ENCODE data around the gene SYNPO.

SYNPO gene

DNA sequence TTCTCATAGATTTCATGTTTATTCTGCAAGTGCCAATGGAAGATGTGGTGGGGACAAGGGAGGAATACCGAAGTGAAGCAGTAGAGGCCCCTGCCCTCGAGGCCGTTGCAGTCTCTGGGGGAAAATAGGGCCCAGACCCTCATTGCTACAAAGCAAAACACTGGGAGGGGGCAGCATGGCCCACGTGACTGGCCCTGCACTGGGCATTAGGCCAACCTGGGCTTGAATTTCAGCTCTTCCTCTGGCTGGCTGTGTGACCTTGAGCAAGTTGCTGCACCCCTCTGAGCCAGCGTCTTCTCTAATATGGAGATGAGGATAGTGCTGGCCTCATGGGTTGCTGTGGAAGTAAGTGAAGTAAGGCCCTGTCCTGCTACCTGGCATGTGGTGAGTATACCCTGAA lies 709 bp upstream of the SYNPO start:
- H3K4me3 ChIP-seq (ENCODE audit: control insufficient read depth, low read depth, low read length), result no peak overlapping the region
- TF ChIP-seq, protein P1, sequence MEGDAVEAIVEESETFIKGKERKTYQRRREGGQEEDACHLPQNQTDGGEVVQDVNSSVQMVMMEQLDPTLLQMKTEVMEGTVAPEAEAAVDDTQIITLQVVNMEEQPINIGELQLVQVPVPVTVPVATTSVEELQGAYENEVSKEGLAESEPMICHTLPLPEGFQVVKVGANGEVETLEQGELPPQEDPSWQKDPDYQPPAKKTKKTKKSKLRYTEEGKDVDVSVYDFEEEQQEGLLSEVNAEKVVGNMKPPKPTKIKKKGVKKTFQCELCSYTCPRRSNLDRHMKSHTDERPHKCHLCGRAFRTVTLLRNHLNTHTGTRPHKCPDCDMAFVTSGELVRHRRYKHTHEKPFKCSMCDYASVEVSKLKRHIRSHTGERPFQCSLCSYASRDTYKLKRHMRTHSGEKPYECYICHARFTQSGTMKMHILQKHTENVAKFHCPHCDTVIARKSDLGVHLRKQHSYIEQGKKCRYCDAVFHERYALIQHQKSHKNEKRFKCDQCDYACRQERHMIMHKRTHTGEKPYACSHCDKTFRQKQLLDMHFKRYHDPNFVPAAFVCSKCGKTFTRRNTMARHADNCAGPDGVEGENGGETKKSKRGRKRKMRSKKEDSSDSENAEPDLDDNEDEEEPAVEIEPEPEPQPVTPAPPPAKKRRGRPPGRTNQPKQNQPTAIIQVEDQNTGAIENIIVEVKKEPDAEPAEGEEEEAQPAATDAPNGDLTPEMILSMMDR (conservative IDR thresholded peaks at IDR 0.05; ENCODE audit: control insufficient read depth, insufficient read depth, low read depth, low read length), result no peak
- no peak for DNase-seq (ENCODE audit: low read depth)

DNA sequence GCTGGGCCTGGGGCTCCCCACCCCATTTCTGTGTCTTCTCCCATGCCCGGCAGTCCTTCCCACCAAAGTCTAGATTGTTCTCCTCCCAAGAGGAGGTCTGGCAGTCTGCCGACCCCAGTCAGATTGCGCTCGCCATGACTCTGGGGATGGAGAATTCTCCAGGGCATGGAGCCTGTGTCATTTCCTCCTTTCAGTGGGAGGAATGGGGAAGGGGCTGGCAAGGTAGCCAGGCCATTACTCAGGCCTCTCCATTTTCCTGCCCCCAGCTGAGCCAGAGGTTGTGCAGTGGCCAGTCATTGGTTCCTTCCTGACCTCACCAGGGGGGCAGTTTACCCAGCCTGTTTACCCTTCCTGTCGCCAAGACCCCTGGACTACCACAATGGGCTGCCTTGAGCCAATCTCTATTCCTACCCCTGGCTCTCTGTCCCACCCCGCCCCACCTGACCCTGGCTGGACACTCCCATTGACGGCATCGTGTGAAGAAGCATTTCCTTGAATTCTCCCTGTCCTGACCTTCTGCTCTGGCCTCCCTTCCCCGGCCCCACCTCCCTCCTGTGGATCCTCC lies 628 bp downstream of the SYNPO start:
- DNase-seq (ENCODE audit: low read depth), result peak; percentile 88
- TF ChIP-seq, protein P1 (conservative IDR thresholded peaks at IDR 0.05; ENCODE audit: control insufficient read depth, insufficient read depth, low read depth, low read length), result no peak
- peak overlapping the region; percentile 17 for H3K4me3 ChIP-seq (ENCODE audit: control insufficient read depth, low read depth, low read length)

DNA sequence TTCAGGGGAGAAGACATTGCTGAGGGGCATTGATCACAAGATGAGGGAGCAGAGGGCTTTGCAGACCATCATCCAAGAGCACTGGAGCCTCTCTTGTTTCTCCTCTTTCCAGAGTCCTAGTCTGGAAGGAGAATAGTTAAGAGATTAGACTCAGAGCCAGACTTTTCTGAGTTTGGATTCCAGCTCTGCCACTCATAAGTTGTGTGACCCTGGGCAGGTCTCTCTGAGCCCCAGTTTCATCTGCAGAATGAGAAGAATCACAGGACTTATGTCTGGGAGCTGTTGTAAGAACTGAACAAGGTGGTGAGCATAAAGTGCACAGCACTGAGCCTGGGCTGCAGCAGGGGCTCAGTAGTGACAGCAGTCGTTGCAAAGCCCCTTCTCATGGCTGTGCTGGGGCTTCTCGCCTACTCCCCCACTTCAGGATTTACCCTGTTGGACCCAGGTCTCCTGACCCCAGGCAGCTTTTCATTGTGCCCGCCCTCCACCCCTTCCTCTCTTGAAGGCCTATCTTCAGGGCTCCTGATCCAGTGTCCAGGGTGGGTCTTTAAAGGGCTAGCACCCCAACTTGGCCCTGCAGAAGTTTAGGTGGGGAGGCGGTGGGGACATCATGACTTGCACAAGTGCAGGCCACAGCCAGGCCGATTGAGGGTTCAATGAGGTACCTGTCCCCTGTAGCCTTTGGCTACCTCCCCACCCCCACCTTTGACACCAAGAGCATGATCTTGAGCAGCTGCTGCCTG lies 1.5 kb downstream of the SYNPO start:
- TF ChIP-seq, protein P1 (conservative IDR thresholded peaks at IDR 0.05; ENCODE audit: control insufficient read depth, insufficient read depth, low read depth, low read length), result no peak
- no peak for DNase-seq (ENCODE audit: low read depth)
- peak overlapping the region; percentile 1 for H3K4me3 ChIP-seq (ENCODE audit: control insufficient read depth, low read depth, low read length)

DNA sequence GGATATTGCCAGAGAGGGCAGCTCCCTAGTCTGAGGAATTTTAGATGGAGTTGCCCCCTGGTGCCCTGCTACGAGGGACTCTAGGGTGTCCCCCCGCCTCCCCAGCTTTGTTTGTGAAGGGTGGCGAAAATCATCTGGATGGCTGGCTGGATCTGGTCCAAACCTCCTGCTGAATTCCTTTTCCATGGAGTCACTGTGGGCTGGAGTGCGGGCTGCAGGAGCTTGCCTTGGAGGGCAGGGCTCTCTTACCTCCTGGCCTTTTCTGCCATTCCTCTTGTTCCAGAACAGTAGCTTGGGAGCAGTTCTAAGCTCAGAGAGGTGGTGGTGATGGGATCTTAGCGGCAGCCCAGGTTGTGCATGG lies 2.1 kb downstream of the SYNPO start:
- no peak overlapping the region for H3K4me3 ChIP-seq (ENCODE audit: control insufficient read depth, low read depth, low read length)
- DNase-seq (ENCODE audit: low read depth), result peak; percentile 89
- TF ChIP-seq, protein P1 (conservative IDR thresholded peaks at IDR 0.05; ENCODE audit: control insufficient read depth, insufficient read depth, low read depth, low read length), result no peak

DNA sequence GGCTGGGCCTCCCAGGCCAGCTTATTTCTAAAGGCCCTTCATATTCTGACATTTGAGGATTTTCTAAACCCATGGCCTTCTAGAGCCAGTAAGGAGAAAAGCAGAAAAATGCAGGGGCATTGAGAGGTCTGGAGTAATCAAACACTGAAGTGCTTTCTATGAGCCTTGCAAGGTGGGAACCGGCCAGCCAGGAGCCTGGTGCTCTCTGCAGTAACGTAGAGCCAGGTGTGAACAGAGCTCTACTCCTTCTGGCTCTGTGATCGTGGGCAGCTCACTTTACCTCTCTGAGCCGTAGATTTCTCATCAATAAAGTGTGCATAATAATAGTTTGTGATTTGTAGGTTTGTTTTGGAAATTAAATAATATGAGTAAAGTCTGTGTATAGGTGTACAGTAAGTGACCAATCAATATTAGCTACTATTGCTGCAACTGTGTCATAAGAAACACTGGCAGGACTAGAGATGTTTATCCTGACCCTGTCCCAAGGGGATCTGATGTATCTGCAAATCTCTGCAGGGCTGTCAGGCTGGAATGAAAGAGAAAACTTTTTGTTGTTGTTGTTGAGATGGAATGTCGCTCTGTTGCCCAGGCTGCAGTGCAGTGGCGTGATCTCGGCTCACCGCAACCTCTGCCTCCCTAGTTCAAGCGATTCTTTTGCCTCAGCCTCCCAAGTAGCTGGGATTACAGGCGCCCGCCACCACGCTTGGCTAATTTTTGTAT lies 2.7 kb downstream of the SYNPO start:
- DNase-seq (ENCODE audit: low read depth), result peak; percentile 26
- TF ChIP-seq, protein P1 (conservative IDR thresholded peaks at IDR 0.05; ENCODE audit: control insufficient read depth, insufficient read depth, low read depth, low read length), result no peak
- no peak overlapping the region for H3K4me3 ChIP-seq (ENCODE audit: control insufficient read depth, low read depth, low read length)

DNA sequence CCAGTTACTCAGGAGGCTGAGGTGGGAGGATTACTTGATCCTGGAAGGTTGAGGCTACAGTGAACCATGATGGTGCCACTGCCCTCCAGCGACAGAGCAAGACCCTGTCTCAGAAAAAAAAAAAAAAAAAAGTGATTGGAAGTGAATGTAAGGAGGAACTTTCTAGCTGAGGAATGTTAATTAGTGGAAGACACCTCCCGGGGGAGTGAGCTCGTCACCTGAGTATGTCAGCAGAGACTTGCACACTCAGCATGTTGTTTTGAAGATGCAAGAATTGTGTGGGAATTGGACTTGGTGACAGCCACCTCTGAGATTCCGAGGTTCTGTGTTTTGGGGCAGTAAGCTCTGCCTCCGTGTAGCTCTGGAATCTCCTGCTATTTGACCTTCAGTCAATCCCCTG lies 3.6 kb downstream of the SYNPO start:
- TF ChIP-seq, protein P1 (conservative IDR thresholded peaks at IDR 0.05; ENCODE audit: control insufficient read depth, insufficient read depth, low read depth, low read length), result no peak
- no peak overlapping the region for H3K4me3 ChIP-seq (ENCODE audit: control insufficient read depth, low read depth, low read length)
- DNase-seq (ENCODE audit: low read depth), result no peak

Measured in fibroblast of mammary gland (primary cell).